Esophagus (tissue), 2 donors: Measurements from ENCODE around the gene CACNA2D1. TPM values are rescaled to one million over a fixed set of nuclear protein-coding genes. Genes with fewer than 3 reads are reported as not detected.

ENCODE experiments used
- H3K27ac ChIP-seq, 2 donors: one replicate each; pipeline ENCODE4 v1.5.1; 2013; ENCODE audit warnings: low read depth in 2 of 2, mild to moderate bottlenecking in 2 of 2, inconsistent platforms in 1 of 2, low read length in 1 of 2, moderate library complexity in 1 of 2
- H3K27me3 ChIP-seq, 2 donors: one replicate each; pipeline ENCODE4 v1.6.1; 2013; ENCODE audit warnings: low read length in 2 of 2, control low read depth in 1 of 2, mild to moderate bottlenecking in 1 of 2; ENCODE audit not compliant: insufficient read depth in 2 of 2, control insufficient read depth in 1 of 2
- H3K36me3 ChIP-seq, 2 donors: one replicate each; pipeline ENCODE4 v1.6.1; 2013; ENCODE audit warnings: low read length in 1 of 2; ENCODE audit not compliant: control insufficient read depth in 2 of 2, insufficient read depth in 2 of 2
- H3K4me1 ChIP-seq, 2 donors: one replicate each; pipeline ENCODE4 v1.6.1; 2013; ENCODE audit warnings: low read length in 1 of 2; ENCODE audit not compliant: control insufficient read depth in 2 of 2, insufficient read depth in 2 of 2
- H3K4me3 ChIP-seq, 2 donors: one replicate each; pipeline ENCODE4 v1.5.1; 2013; ENCODE audit warnings: low read length in 2 of 2, mild to moderate bottlenecking in 2 of 2, low read depth in 1 of 2, moderate library complexity in 1 of 2
- H3K9me3 ChIP-seq, 2 donors: one replicate each; pipeline ENCODE4 v1.6.1; 2013; ENCODE audit warnings: mild to moderate bottlenecking in 2 of 2, low read depth in 1 of 2, low read length in 1 of 2, moderate library complexity in 1 of 2; ENCODE audit not compliant: control insufficient read depth in 2 of 2, insufficient read depth in 1 of 2
- WGBS, 2 donors: extraction: QIAGEN DNeasy Blood & Tissue Kit; methylation state at CpG; one replicate each; pipeline ENCODE4 v1.1.7; 2013; 5-methylcytosine and 5-hydroxymethylcytosine counted together
- polyA plus RNA-seq, 2 donors: library from polyadenylated mRNA; stranded (reverse); fragments of 200-250 nt; gene quantifications; one replicate each; pipeline ENCODE4 v1.2.3, GENCODE V29; 2013
- donor health status: healthy with polysubstance abuse.
- donor health status: Bipolar disorder and iron deficiency.

CACNA2D1 gene
- polyA plus RNA-seq, 2 donors, result 0.90 to 1.3 TPM

- Histone ChIP-seq H3K4me1 (no peaks in the 10 kb centered on the region), H3K27ac (no peak overlapping the region), H3K9me3 (no peaks in the 10 kb centered on the region), H3K4me3 (no peak overlapping the region), H3K27me3 (no peaks in the 10 kb centered on the region), H3K36me3 (no peaks in the 10 kb centered on the region)
- 73 to 77% methylated on average over 3 of the region's 3 CpGs for WGBS, 2 donors
These were observed 179.4 kb downstream of the CACNA2D1 start for GRCh38 chr7:82263920-82264782.

DNA sequence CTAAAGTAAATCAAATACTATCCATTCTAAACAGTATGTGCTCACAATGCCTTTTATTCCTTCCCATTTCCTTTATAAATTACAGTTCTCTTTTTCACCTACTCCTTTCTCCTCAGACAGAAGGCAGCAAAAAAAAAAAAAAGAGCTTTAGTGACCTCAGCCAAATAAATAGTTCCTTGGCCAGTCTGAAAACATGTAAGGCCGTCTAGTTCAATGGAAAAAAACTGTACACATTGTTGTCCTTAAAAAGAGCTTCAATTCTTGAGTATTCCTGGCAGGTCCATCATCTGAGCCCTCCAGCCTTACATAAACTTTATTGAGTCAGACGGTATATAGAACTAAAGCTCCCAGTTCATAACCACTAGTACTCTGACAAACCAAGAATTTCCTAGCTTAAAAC, 185.4 kb downstream of the CACNA2D1 start:
- WGBS, 2 donors, result 50 to 62% methylated on average over 2 of the region's 2 CpGs
- Histone ChIP-seq H3K9me3 (no peaks in the 10 kb centered on the region), H3K4me3 (no peak overlapping the region), H3K36me3 (no peaks in the 10 kb centered on the region), H3K27ac (no peak overlapping the region), H3K27me3 (no peaks in the 10 kb centered on the region), H3K4me1 (no peaks in the 10 kb centered on the region)

DNA sequence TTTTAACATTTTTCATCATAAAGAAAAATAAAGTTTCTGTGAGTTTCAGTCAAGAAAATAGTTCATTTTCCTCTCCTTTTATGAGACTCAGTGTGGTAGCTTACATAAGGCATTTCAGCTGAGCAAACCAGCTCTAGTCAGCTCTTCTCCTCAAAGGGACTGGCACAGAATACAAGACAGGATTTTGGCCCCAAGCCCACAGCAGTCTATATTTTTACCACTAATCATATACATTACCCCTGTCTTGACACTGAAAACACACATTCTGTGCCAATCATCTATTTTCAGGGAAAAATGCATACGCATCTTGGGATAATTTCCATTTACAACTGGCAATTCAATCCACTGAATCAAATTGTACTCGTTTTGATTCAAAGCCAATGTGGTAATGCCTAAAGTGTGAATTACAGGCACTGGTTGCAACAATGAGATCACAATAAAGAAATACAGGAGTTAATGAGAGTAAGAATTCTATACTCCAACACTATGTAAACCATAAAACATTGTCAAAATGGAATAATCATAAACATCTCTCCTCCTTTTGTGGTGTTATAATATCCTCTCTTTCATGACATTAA, 186.4 kb downstream of the CACNA2D1 start:
- Histone ChIP-seq H3K27ac (no peak overlapping the region), H3K36me3 (no peaks in the 10 kb centered on the region), H3K27me3 (no peaks in the 10 kb centered on the region), H3K9me3 (no peaks in the 10 kb centered on the region), H3K4me1 (no peaks in the 10 kb centered on the region), H3K4me3 (no peak overlapping the region)
- WGBS, 2 donors, result 52 to 63% methylated on average over 2 of the region's 2 CpGs

DNA sequence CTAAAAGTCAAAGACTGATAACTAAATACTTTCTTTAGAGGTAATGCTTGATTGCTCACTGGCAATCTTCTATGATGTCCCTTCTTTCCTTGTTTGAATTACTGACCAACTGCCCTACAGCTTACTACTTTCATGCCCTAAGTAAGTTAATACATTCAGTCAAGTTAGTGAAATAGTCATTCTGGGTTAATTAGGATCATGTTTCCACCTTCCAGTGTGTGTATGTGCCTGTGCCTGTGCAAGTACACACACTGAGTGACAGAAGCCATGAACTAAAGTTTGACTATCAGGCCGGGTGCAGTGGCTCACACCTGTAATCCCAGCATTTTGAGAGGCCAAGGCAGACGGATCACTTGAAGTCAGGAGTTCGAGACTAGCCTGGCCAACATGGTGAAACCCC, 187.9 kb downstream of the CACNA2D1 start:
- Histone ChIP-seq H3K9me3 (no peaks in the 10 kb centered on the region), H3K36me3 (no peaks in the 10 kb centered on the region), H3K4me3 (no peak overlapping the region), H3K27me3 (no peaks in the 10 kb centered on the region), H3K4me1 (no peaks in the 10 kb centered on the region), H3K27ac (no peak overlapping the region)
- 80 to 90% methylated on average over 3 of the region's 3 CpGs for WGBS, 2 donors

- Histone ChIP-seq H3K27me3 (no peaks in the 10 kb centered on the region), H3K27ac (no peak overlapping the region), H3K4me3 (no peak overlapping the region), H3K9me3 (no peaks in the 10 kb centered on the region), H3K36me3 (no peaks in the 10 kb centered on the region), H3K4me1 (no peaks in the 10 kb centered on the region)
These were observed 193.0 kb downstream of the CACNA2D1 start for GRCh38 chr7:82250598-82250997.

GRCh38 chr7:82249979-82250378, 193.6 kb downstream of the CACNA2D1 start:
- Histone ChIP-seq H3K36me3 (no peaks in the 10 kb centered on the region), H3K27ac (no peak overlapping the region), H3K4me1 (no peaks in the 10 kb centered on the region), H3K27me3 (no peaks in the 10 kb centered on the region), H3K4me3 (no peak overlapping the region), H3K9me3 (no peaks in the 10 kb centered on the region)
- WGBS, 2 donors, result 89 to 93% methylated on average over 2 of the region's 2 CpGs

- Histone ChIP-seq H3K27ac (no peak overlapping the region), H3K4me3 (no peak overlapping the region), H3K27me3 (no peaks in the 10 kb centered on the region), H3K9me3 (no peaks in the 10 kb centered on the region), H3K36me3 (no peaks in the 10 kb centered on the region), H3K4me1 (no peaks in the 10 kb centered on the region)
- WGBS, 2 donors, result 76 to 81% methylated on average over 3 of the region's 3 CpGs
These were observed 195.7 kb downstream of the CACNA2D1 start for GRCh38 chr7:82247814-82248433.

DNA sequence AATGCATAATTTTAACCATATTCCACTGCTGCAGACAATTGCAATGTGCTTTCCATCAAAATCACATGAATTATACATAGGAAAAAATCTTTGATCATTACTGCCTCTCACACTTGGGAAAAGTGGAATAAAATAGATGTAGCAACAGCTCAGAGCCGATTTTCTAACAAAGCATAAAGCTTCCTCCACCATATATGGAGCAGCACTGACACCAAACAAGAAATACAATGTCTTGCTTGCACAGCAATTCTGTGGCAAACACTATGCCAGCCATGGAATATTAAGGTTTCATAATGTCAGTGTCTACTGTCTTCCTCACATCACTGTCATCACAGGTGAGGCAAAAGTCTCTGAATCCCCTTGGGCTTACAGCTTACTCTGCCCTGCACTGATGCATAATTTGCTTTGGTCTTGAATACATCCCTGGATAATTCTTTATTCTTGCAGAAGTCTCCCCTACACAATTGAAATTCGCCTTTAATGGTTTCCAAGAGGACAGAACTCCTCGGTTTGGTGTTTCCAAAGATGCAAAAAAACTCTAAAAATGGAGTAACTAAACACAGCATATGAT, 198.5 kb downstream of the CACNA2D1 start:
- no peaks in the 10 kb centered on the region for H3K36me3 ChIP-seq
- no peaks in the 10 kb centered on the region for H3K4me1 ChIP-seq
- H3K27me3 ChIP-seq, result no peaks in the 10 kb centered on the region
- H3K27ac ChIP-seq, result no peak overlapping the region
- WGBS, 2 donors, result 69 to 76% methylated on average over 3 of the region's 3 CpGs
- H3K4me3 ChIP-seq, result no peak overlapping the region
- H3K9me3 ChIP-seq, result no peaks in the 10 kb centered on the region

GRCh38 chr7:82241356-82241755, 202.2 kb downstream of the CACNA2D1 start:
- no peak overlapping the region for H3K4me3 ChIP-seq
- no peaks in the 10 kb centered on the region for H3K9me3 ChIP-seq

More at GRCh38 chr7:82241356-82241755, 202.2 kb downstream of the CACNA2D1 start:
- no peaks in the 10 kb centered on the region for H3K4me1 ChIP-seq
- H3K36me3 ChIP-seq, result no peaks in the 10 kb centered on the region
- no peak overlapping the region for H3K27ac ChIP-seq
- H3K27me3 ChIP-seq, result no peaks in the 10 kb centered on the region
